ENCODE data around the gene GCN1. TPM values are rescaled to one million over a fixed set of nuclear protein-coding genes. Genes with fewer than 3 reads are reported as not detected.

Gene GCN1
- total RNA-seq, 1 donor from 2014 or later: 134 TPM

DNA sequence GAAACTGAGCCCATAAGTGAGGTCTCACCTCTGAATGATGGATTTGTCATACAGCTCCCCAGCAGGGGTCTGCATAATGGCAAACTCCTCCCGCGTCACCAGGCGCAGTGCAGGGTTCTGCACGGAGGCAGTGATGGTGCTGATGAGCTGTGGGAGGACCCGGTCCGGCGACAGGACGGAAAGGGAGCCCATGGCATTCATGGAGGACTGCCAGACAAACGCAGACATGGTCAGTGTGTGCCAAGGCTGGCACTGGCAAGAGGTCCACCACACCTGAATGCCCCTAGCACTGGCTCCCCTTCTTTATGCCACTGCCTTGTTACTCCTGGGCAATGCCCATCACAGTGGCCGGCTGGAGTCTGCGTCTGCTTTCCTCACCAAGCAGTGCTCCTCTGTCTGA, 32.7 kb downstream of the GCN1 start:
- no peaks in the 10 kb centered on the region for H3K4me1 Mint-ChIP-seq
- no peak for DNase-seq (ENCODE audit: low spot score in 2 of 2, unreplicated experiment in 2 of 2)
- H3K9me3 Mint-ChIP-seq: no peaks in the 10 kb centered on the region
- peaks cover 50% of the 10 kb centered on the region for H3K36me3 Mint-ChIP-seq
- TF ChIP-seq, protein P1, sequence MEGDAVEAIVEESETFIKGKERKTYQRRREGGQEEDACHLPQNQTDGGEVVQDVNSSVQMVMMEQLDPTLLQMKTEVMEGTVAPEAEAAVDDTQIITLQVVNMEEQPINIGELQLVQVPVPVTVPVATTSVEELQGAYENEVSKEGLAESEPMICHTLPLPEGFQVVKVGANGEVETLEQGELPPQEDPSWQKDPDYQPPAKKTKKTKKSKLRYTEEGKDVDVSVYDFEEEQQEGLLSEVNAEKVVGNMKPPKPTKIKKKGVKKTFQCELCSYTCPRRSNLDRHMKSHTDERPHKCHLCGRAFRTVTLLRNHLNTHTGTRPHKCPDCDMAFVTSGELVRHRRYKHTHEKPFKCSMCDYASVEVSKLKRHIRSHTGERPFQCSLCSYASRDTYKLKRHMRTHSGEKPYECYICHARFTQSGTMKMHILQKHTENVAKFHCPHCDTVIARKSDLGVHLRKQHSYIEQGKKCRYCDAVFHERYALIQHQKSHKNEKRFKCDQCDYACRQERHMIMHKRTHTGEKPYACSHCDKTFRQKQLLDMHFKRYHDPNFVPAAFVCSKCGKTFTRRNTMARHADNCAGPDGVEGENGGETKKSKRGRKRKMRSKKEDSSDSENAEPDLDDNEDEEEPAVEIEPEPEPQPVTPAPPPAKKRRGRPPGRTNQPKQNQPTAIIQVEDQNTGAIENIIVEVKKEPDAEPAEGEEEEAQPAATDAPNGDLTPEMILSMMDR (IDR thresholded peaks at IDR 0.05; ENCODE audit: unreplicated experiment): no peak
- H3K27ac Mint-ChIP-seq: no peak overlapping the region
- no peaks in the 10 kb centered on the region for H3K27me3 Mint-ChIP-seq (ENCODE audit: low read depth)
- no peak overlapping the region for H3K4me3 Mint-ChIP-seq

DNA sequence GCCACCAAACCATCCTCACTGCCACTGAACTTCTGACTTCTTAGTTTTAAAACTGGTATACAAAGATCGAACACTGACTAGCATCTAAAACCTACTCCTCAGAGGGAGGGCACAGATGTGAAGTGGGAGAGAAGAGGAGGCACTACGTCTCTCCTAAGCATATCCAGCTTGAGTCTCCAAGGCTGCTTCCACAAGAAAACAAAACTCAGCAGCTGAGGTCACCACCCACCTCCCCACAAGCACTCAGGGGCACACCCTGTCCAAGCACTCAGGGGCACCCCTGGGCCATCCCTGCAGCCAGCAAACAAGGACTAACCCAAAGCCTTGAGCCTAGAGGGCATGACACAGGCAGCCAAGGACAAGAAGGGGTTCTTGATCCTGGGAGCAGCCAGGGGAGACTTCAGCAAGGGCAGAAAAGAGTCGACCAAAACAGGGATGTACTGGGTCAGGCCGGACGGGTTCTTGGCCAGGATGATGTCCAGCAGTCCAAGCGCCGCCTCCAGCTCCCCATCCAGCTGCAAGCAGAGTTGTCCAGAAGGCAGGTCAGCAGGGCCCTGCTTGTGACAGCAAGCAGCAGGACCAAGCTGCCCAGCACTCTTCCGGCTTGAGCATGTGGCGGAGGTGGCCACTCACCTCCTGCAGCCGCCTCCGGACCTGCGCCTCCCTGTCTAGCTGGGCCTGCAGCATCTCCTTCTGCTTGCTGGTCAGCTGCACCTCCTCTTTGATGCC, 34.8 kb downstream of the GCN1 start:
- DNase-seq (ENCODE audit: low spot score in 2 of 2, unreplicated experiment in 2 of 2): no peak
- no peaks in the 10 kb centered on the region for H3K27me3 Mint-ChIP-seq (ENCODE audit: low read depth)
- no peak overlapping the region for H3K4me3 Mint-ChIP-seq
- H3K9me3 Mint-ChIP-seq: no peaks in the 10 kb centered on the region
- no peak overlapping the region for H3K27ac Mint-ChIP-seq
- H3K36me3 Mint-ChIP-seq: peaks cover 63% of the 10 kb centered on the region
- H3K4me1 Mint-ChIP-seq: no peaks in the 10 kb centered on the region
- TF ChIP-seq, protein P1 (IDR thresholded peaks at IDR 0.05; ENCODE audit: unreplicated experiment): no peak

DNA sequence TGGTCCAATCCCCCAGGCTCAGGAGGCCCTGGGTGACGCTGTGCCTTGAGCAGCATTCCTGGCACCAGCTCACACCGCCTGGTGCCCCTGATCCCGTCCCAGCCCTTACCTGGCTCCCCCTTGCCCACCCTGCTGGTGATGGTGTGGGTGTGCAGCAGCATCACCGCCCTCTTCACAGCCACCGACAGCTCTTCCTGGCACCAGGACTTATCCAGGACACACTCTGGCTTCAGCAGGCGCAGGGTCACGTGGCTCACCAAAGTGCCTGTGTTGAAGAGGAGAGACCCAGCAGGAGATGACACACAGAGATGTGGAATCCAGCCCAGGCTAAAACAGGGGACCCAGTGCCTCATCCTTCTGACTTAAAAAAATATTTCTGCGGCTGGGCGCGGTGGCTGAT, 36.2 kb downstream of the GCN1 start:
- Mint-ChIP-seq H3K36me3 (peaks cover 57% of the 10 kb centered on the region), H3K4me1 (no peaks in the 10 kb centered on the region), H3K9me3 (no peaks in the 10 kb centered on the region), H3K27ac (no peak overlapping the region), H3K4me3 (no peak overlapping the region), H3K27me3 (ENCODE audit: low read depth) (no peaks in the 10 kb centered on the region)
- TF ChIP-seq, protein P1 (IDR thresholded peaks at IDR 0.05; ENCODE audit: unreplicated experiment): no peak
- DNase-seq (ENCODE audit: low spot score in 2 of 2, unreplicated experiment in 2 of 2): no peak

DNA sequence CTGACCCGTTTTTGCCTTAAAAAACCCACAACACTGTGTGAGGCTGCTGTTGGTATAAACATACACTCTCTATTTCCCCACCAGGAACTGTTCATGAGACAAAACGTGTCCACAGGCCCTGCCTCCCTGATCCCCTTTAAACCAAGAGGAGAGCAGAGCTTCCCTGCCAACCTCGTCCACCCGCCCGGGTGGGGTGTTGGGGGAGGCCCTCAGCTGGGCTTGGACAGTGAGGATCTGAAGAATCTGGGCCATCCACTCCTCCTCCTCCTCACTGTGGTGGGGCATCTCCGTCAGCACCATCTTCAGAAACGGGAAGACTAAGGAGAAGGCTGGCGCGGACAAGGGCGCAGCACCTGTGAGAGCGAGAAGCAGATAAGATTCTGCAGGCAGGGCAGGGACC, 36.8 kb downstream of the GCN1 start:
- no peaks in the 10 kb centered on the region for H3K27me3 Mint-ChIP-seq (ENCODE audit: low read depth)
- H3K4me1 Mint-ChIP-seq: no peaks in the 10 kb centered on the region
- H3K4me3 Mint-ChIP-seq: no peak overlapping the region
- H3K36me3 Mint-ChIP-seq: peaks cover 57% of the 10 kb centered on the region
- no peaks in the 10 kb centered on the region for H3K9me3 Mint-ChIP-seq
- no peak for DNase-seq (ENCODE audit: low spot score in 2 of 2, unreplicated experiment in 2 of 2)
- TF ChIP-seq, protein P1 (IDR thresholded peaks at IDR 0.05; ENCODE audit: unreplicated experiment): no peak
- no peak overlapping the region for H3K27ac Mint-ChIP-seq

DNA sequence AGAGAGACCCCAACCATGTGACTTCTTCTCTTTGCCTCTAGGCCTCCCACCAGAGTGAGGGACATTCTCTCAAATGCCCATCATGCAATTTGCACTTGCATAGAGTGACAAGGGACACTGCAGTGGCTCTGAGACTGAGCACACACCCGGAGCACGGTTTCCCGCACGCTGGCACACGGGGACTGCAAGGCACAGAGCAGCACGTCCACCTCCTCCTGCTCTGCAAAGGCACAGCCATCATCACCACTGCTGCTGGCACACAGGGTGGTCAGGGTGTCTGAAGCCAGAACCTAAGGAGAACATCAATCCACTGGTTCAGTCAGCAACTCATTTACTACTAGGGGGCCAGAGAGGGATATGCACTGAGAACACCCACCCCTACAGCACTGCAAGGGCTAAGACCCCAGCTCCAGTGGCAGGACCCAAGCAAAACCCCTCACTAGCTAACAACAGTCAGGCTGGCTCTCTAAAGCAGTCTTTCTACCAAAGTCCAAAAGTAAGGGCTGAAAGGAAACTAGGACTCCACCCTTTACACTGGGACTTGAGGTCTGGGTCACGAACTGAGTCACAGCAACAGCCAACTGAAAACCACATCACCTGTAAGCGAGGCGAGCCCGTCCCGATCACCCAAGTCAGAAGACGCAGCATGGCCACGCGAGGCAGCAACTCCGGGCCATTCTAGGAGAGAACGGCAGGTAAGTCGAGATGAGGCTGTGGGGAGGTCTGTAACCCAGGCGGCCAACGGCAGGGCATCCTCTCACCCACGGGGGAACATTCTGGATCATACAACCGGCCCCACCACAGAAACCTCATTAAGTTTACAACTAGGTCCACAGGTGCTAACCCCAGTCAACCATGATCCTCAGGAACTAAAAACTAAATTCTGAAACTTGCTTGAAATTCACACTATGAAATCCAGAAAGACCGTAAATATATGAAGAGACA, 37.9 kb downstream of the GCN1 start:
- Mint-ChIP-seq H3K4me3 (no peak overlapping the region), H3K9me3 (no peaks in the 10 kb centered on the region), H3K36me3 (peaks cover 51% of the 10 kb centered on the region), H3K27ac (no peak overlapping the region), H3K4me1 (no peaks in the 10 kb centered on the region), H3K27me3 (ENCODE audit: low read depth) (no peaks in the 10 kb centered on the region)
- no peak for DNase-seq (ENCODE audit: low spot score in 2 of 2, unreplicated experiment in 2 of 2)
- TF ChIP-seq, protein P1 (IDR thresholded peaks at IDR 0.05; ENCODE audit: unreplicated experiment): no peak
